Spleen (tissue), 11 donors: ENCODE measurements around the gene MYO1F. TPM values are rescaled to one million over a fixed set of nuclear protein-coding genes. Genes with fewer than 3 reads are reported as not detected.

Experiments used
- DNase-seq: peaks from one replicate; pipeline ENCODE4 v3.0.0-alpha.2; 2020
- H3K27ac ChIP-seq, 8 donors: fragments of 200-600 bp; sonication (generic) in 7 of 8; 1 replicate in 4 of 8; 2 replicates in 4 of 8; pipeline versions ENCODE4 v1.5.0 to v1.8.0; 2016 to 2021; ENCODE audit warnings: inconsistent platforms in 4 of 8, mild to moderate bottlenecking in 4 of 8, moderate library complexity in 1 of 8
- H3K27me3 ChIP-seq, 7 donors: fragments of 200-600 bp; sonication (generic) in 6 of 7; replicated peaks in 1 of 7; 1 replicate in 4 of 7; 2 replicates in 3 of 7; pipeline versions ENCODE4 v1.5.0 to v1.8.0; 2016 to 2021; ENCODE audit warnings: inconsistent platforms in 3 of 7, mild to moderate bottlenecking in 1 of 7
- H3K36me3 ChIP-seq, 6 donors: fragments of 200-600 bp; sonication (generic) in 5 of 6; 1 replicate in 4 of 6; 2 replicates in 2 of 6; pipeline versions ENCODE4 v1.5.0 to v1.8.0; 2016 to 2021; ENCODE audit warnings: inconsistent platforms in 2 of 6
- H3K4me1 ChIP-seq, 6 donors: fragments of 200-600 bp; sonication (generic) in 5 of 6; 1 replicate in 3 of 6; 2 replicates in 3 of 6; pipeline versions ENCODE4 v1.5.0 to v1.8.0; 2016 to 2021; ENCODE audit warnings: inconsistent platforms in 3 of 6
- H3K4me3 ChIP-seq, 8 donors: fragments of 200-600 bp; sonication (generic) in 7 of 8; 1 replicate in 4 of 8; 2 replicates in 4 of 8; pipeline versions ENCODE4 v1.5.0 to v1.8.0; 2016 to 2021; ENCODE audit warnings: inconsistent platforms in 4 of 8, mild to moderate bottlenecking in 4 of 8, moderate library complexity in 2 of 8
- H3K9me3 ChIP-seq, 8 donors: fragments of 200-600 bp; sonication (generic) in 7 of 8; 1 replicate in 4 of 8; 2 replicates in 4 of 8; pipeline versions ENCODE4 v1.5.0 to v1.8.0; 2016 to 2021; ENCODE audit warnings: inconsistent platforms in 4 of 8
- POLR2A ChIP-seq, 3 donors: fragments of 450-650 bp; IDR thresholded peaks; one replicate each; pipeline ENCODE4 v1.5.1; 2017; ENCODE audit warnings: antibody characterized with exemption in 3 of 3, mild to moderate bottlenecking in 1 of 3
- POLR2AphosphoS5 ChIP-seq, 3 donors: sonication (generic); formaldehyde crosslinking; IDR thresholded peaks; one replicate each; pipeline ENCODE4 v1.5.1; 2017; ENCODE audit warnings: antibody characterized with exemption in 3 of 3
- WGBS, 5 donors: extraction: QIAGEN DNeasy Blood & Tissue Kit in 3 of 5; methylation state at CpG; one replicate each; pipeline versions ENCODE4 v1.1.5 to v1.1.7; 2013 to 2018; 5-methylcytosine and 5-hydroxymethylcytosine counted together
- intact Hi-C: fragments of 100-400 bp; cut with DNase I; formaldehyde crosslinking; loops from one replicate; pipeline ENCODE4 v1.15.0; 2023; ENCODE audit warnings: low total_unique reads
- polyA plus RNA-seq, 3 donors: library from polyadenylated mRNA; stranded (reverse); fragments of 200-250 nt; gene quantifications; one replicate each; pipeline ENCODE4 v1.2.1, GENCODE V29; 2013
- total RNA-seq, 7 donors: library from RNA; depleted of rRNA in 3 of 7; stranded (reverse); fragments of >200 nt in 3 of 7; fragmentation: NEBNext Ultra II Directional in 4 of 7; extraction: Animal tissue kit (Norgen Biotek cat#: 25700) in 4 of 7; gene quantifications; one replicate each; pipeline versions ENCODE4 v1.1.0 to v1.2.1, GENCODE V29; 2016 to 2021
- TF ChIP-seq, protein P1 (sequence below), 11 experiments: fragments of 200-600 bp in 7 of 11; fragments of 450-650 bp in 4 of 11; sonication (generic) in 4 of 11; IDR thresholded peaks in 8 of 11; conservative IDR thresholded peaks in 3 of 11; 1 replicate in 7 of 11; 2 replicates in 4 of 11; pipeline versions ENCODE4 v1.4.0 to v1.8.0; 2016 to 2021; ENCODE audit warnings: antibody characterized with exemption in 11 of 11, inconsistent platforms in 4 of 11, mild to moderate bottlenecking in 1 of 11
- donor health status: healthy with polysubstance abuse.
- donor health status: DM: no; HTN: no; CAD: no; lungs with moderate emphysema.
- donor health status: DM: no; HTN: no; CAD: no.
- donor health status: Bipolar disorder and iron deficiency.
- donor health status: healthy.
- donor health status: DM: no; HTN: no; CAD: no.
- donor health status: DM: yes; HTN: yes; CAD: no.

Gene MYO1F
- total and polyA plus RNA-seq, 10 donors = 22.1 to 423 (median 211) TPM

DNA sequence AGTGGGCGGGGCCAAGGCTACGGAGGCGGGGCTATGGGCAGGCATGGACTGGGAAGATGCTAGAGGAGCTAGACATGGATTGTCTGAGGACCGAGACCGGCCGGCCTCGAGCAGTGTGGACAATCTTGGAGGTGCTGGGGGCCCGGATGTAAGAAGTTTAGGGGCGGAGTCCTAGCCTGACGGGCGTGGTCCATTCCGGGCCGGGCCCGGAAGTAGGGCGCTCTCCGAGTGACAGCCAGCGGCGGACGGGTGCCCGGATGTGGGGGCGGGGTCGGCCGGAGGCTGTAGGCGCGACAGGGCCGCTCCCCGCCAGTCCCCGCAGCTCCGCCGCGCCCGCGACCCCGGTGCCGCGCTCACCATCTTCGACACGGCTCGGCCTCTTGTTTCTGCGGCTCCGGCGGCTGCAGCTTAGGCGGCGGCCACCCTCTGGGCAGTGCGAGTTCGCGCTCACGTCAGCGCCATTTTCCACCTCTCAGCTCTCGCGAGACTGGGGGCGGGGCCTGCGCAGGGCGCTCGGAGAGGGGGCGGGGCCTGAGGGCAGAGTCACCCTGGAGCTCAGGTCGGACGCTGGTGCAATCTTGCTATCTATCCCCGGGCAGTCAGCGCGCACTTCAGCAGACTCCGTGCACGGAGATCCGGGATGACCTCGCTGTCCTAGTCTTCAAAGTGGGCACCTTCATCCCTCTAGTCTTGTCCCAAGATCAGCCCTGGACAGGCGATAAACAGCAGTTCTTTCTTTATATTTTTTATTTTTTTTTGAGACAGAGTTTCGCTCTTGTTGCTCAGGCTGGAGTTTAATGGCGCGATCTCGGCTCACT, 63.3 kb downstream of the MYO1F start, which contains the start of gene ZNF414:
TSS of gene ZNF414 (minus strand) at position 481 of the 818 bp plus-strand sequence. CDS start at position 360, 121 bp downstream.
- peak; percentile 91 to 98 (median 97) for TF ChIP-seq POLR2AphosphoS5 (IDR thresholded peaks at IDR 0.05)
- TF ChIP-seq, protein P1, sequence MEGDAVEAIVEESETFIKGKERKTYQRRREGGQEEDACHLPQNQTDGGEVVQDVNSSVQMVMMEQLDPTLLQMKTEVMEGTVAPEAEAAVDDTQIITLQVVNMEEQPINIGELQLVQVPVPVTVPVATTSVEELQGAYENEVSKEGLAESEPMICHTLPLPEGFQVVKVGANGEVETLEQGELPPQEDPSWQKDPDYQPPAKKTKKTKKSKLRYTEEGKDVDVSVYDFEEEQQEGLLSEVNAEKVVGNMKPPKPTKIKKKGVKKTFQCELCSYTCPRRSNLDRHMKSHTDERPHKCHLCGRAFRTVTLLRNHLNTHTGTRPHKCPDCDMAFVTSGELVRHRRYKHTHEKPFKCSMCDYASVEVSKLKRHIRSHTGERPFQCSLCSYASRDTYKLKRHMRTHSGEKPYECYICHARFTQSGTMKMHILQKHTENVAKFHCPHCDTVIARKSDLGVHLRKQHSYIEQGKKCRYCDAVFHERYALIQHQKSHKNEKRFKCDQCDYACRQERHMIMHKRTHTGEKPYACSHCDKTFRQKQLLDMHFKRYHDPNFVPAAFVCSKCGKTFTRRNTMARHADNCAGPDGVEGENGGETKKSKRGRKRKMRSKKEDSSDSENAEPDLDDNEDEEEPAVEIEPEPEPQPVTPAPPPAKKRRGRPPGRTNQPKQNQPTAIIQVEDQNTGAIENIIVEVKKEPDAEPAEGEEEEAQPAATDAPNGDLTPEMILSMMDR (IDR thresholded peaks at IDR 0.05 in 8 of 11, conservative IDR thresholded peaks at IDR 0.05 in 3 of 11) = peak in 5 of 11 experiments; percentile 20 to 44 (median 34)
- peak in 2 of 3 donors; percentile 40 to 88 for TF ChIP-seq POLR2A (IDR thresholded peaks at IDR 0.05)
- intact Hi-C loops = loop anchor here (10.0 kb wide), 1 partner anchor 159 kb away; no protein-coding TSS in a partner anchor
- peak; percentile 98 for DNase-seq
- 0 to 2% (median 1%) methylated on average over 29 to 70 of the region's 70 CpGs for WGBS, 5 donors
- H3K4me3 ChIP-seq = peak within 1 kb of the TSS; percentile 40 to 71 (median 56)
- H3K36me3 ChIP-seq = peaks cover 0 to 32% (median 5%) of the 10 kb centered on the region in 6 donors
- H3K4me1 ChIP-seq = peaks cover 24 to 73% (median 65%) of the 10 kb centered on the region in 6 donors
- H3K27ac ChIP-seq = peak within 1 kb of the TSS; percentile 96 to 99 (median 98)
- no peaks in the 10 kb centered on the region for H3K27me3 ChIP-seq
- no peaks in the 10 kb centered on the region for H3K9me3 ChIP-seq

DNA sequence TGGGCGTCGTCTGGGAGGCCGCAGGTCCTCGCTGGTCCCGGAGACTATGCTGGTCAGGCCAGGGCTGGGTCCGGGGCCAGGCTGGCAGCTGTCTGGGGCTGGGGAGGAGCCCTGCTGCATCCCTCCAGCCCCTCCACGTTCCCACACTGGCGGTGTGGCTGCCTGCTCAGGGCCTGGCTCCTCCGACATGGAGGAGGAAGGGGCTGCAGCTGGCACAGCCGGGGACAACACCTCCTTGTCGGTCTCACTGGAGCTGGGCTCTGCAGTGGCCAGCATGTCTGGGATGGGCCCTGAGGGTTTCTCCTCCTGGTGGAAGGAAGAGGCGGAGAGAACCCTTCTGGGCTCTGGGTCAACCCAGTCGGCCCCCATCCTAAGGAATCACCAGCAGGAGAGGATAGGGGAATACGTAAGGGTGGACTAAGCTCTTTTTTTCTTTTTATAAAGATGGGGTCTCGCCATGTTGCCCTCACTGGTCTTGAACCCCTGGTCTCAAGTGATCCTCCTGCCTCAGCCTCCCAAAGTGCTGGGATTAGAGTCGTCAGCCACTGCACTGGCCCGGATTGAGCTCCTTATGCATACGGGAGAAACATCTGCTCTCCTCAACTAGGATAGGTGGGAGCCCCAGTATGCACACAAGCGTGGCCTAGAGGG, 64.1 kb downstream of the MYO1F start:
- H3K4me1 ChIP-seq = peaks cover 24 to 69% (median 58%) of the 10 kb centered on the region in 6 donors
- H3K4me3 ChIP-seq = peak overlapping the region; percentile 40 to 71 (median 56)
- H3K9me3 ChIP-seq = no peaks in the 10 kb centered on the region
- WGBS, 5 donors = 53 to 61% (median 58%) methylated on average over 16 to 19 of the region's 19 CpGs
- peak; percentile 87 for DNase-seq
- peak overlapping the region; percentile 96 to 99 (median 98) for H3K27ac ChIP-seq
- no peaks in the 10 kb centered on the region for H3K27me3 ChIP-seq
- TF ChIP-seq POLR2A (IDR thresholded peaks at IDR 0.05) = no peak
- TF ChIP-seq POLR2AphosphoS5 (IDR thresholded peaks at IDR 0.05) = no peak
- TF ChIP-seq, protein P1 (IDR thresholded peaks at IDR 0.05 in 8 of 11, conservative IDR thresholded peaks at IDR 0.05 in 3 of 11) = no peak
- intact Hi-C loops = loop anchor here (10.0 kb wide), 1 partner anchor 158 kb away; no protein-coding TSS in a partner anchor
- H3K36me3 ChIP-seq = peaks cover 0 to 32% (median 5%) of the 10 kb centered on the region in 6 donors

DNA sequence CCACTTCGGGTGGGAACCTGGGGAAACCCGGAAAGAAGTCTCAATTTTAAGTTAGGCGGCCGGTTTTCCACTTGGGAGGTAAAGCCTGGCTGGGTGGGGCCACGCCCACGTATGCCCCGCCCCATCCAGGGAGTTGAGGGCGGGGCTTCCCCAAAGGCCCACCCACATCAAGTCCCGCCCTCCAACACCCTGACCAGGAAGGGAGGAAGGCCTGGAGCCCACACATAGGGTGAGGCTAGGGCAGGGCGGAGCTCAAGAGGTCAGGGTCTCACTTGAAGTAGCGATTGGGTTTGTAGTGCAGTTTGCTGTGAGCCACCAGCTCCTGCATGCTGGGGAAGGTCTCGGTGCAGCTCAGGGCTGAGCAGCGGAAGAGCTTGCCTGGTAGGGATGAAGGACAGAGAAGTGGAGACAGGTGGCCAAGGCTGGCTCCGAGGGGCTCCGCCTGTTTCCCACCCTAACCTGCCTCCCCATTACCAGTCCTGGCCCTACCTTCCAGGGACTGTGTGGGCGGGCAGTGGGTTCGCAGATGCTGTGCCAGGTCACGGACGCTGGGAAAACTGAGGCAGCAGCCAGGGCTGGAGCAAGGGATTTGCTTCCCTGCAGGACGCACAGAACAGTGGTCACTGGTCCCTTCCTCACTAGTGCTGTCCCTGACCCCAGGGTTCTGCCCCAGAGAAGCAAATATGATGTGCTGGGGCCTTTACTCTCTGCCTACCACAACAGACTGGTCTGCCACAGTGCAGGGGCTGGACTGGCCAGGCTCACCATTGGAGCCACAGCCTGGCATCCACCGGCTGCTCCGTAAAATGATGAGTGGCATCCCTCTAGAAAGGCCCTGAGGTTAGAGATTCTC, 64.9 kb downstream of the MYO1F start:
- peaks cover 0 to 32% (median 5%) of the 10 kb centered on the region in 6 donors for H3K36me3 ChIP-seq
- H3K9me3 ChIP-seq = no peaks in the 10 kb centered on the region
- peak overlapping the region; percentile 96 to 99 (median 98) for H3K27ac ChIP-seq
- 84 to 91% (median 85%) methylated on average over 21 to 22 of the region's 22 CpGs for WGBS, 5 donors
- H3K4me3 ChIP-seq = peak overlapping the region in 1 of 8 donors; percentile 71
- intact Hi-C loops = loop anchor here (10.0 kb wide), 1 partner anchor 158 kb away; no protein-coding TSS in a partner anchor
- H3K27me3 ChIP-seq = no peaks in the 10 kb centered on the region
- peaks cover 20 to 62% (median 50%) of the 10 kb centered on the region in 6 donors for H3K4me1 ChIP-seq
- no peak for TF ChIP-seq POLR2A (IDR thresholded peaks at IDR 0.05)
- TF ChIP-seq POLR2AphosphoS5 (IDR thresholded peaks at IDR 0.05) = peak in 1 of 3 donors; percentile 46
- no peak for DNase-seq
